H1 (cell line): ENCODE data around the gene GPANK1. TPM values are rescaled to one million over a fixed set of nuclear protein-coding genes. Genes with fewer than 3 reads are reported as not detected.

Experiments
- CTCF ChIA-PET: fragments of 300-600 bp; sonication (Branson Sonifier 250); formaldehyde crosslinking; loops from one replicate; lab custom pipeline; 2021; ENCODE audit not compliant: partially characterized antibody; lab: Charles Lee
- POLR2A ChIA-PET: fragments of 300-600 bp; sonication (Branson Sonifier 250); formaldehyde crosslinking; loops from one replicate; lab custom pipeline; 2021; ENCODE audit warnings: inconsistent platforms; ENCODE audit not compliant: partially characterized antibody; lab: Charles Lee
- DNase-seq, 2 experiments: peaks; one replicate each; pipeline versions ENCODE4 v3.0.0 to v3.0.0-alpha.2; 2010 to 2022; ENCODE audit warnings: low spot score in 2 of 2, low read depth in 1 of 2, mixed read lengths in 1 of 2
- FAIRE-seq: peaks from 2 replicates; lab custom pipeline; 2011; peaks lifted over from hg19 to GRCh38; lab: Jason Lieb, UNC
- H2AFZ ChIP-seq: 2 replicates; pipeline ENCODE4 v1.8.1; 2012; ENCODE audit warnings: low read length, inconsistent platforms
- H2AK5ac ChIP-seq: 2 replicates; pipeline ENCODE4 v1.6.1; 2013; ENCODE audit warnings: low read depth, low read length
- H2BK120ac ChIP-seq: replicated peaks from 2 replicates; pipeline ENCODE3; 2013; ENCODE audit warnings: low read depth, low read length, inconsistent platforms
- H2BK12ac ChIP-seq: 2 replicates; pipeline ENCODE4 v1.6.1; 2013; ENCODE audit warnings: low read depth, low read length
- H2BK15ac ChIP-seq: 2 replicates; pipeline ENCODE4 v1.6.1; 2013; ENCODE audit warnings: low read length
- H2BK20ac ChIP-seq: 2 replicates; pipeline ENCODE4 v1.6.1; 2013; ENCODE audit warnings: low read length
- H2BK5ac ChIP-seq: 2 replicates; pipeline ENCODE4 v1.6.1; 2013; ENCODE audit warnings: low read depth, low read length
- H3K14ac ChIP-seq: 2 replicates; pipeline ENCODE4 v1.6.1; 2013; ENCODE audit warnings: inconsistent platforms; ENCODE audit not compliant: insufficient read length
- H3K18ac ChIP-seq: 2 replicates; pipeline ENCODE4 v1.6.1; 2013; ENCODE audit warnings: low read length; ENCODE audit errors: extremely low read depth
- H3K23ac ChIP-seq: 2 replicates; pipeline ENCODE4 v1.6.1; 2013; ENCODE audit warnings: inconsistent platforms; ENCODE audit not compliant: insufficient read length
- H3K23me2 ChIP-seq: 2 replicates; pipeline ENCODE4 v1.6.1; 2013; ENCODE audit warnings: low read depth, low read length
- H3K27ac ChIP-seq: 2 replicates; pipeline ENCODE4 v1.6.1; 2011; ENCODE audit warnings: low read depth, low read length, inconsistent platforms
- H3K27me3 ChIP-seq, 4 experiments: replicated peaks in 1 of 4; 1 replicate in 1 of 4; 2 replicates in 3 of 4; pipeline versions ENCODE4 v1.6.1 to v1.8.1; 2011 to 2013; ENCODE audit warnings: low read length in 3 of 4, mild to moderate bottlenecking in 3 of 4, inconsistent platforms in 2 of 4, mixed read lengths in 2 of 4, moderate library complexity in 1 of 4; ENCODE audit not compliant: control insufficient read depth in 3 of 4, insufficient read depth in 3 of 4; ENCODE audit errors: extremely low read depth in 1 of 4
- H3K36me3 ChIP-seq, 4 experiments: 2 replicates each; pipeline versions ENCODE4 v1.6.1 to v1.8.1; 2011 to 2013; ENCODE audit warnings: mild to moderate bottlenecking in 4 of 4, low read length in 3 of 4, moderate library complexity in 2 of 4, control low read depth in 1 of 4, inconsistent platforms in 1 of 4; ENCODE audit not compliant: insufficient read depth in 4 of 4, control insufficient read depth in 2 of 4
- H3K4ac ChIP-seq: replicated peaks from 2 replicates; pipeline ENCODE3; 2013; ENCODE audit warnings: low read length, low read depth, mixed read lengths, inconsistent platforms; ENCODE audit not compliant: insufficient read length
- H3K4me1 ChIP-seq, 4 experiments: replicated peaks in 1 of 4; 1 replicate in 1 of 4; 2 replicates in 3 of 4; pipeline versions ENCODE4 v1.6.1 to v1.8.1; 2011 to 2013; ENCODE audit warnings: low read length in 3 of 4, inconsistent platforms in 2 of 4, mixed read lengths in 1 of 4; ENCODE audit not compliant: insufficient read depth in 4 of 4, control insufficient read depth in 3 of 4
- H3K4me2 ChIP-seq, 2 experiments: 2 replicates each; pipeline versions ENCODE4 v1.6.1 to v1.8.1; 2011 to 2013; ENCODE audit warnings: low read depth in 2 of 2, low read length in 2 of 2, control low read depth in 1 of 2, inconsistent platforms in 1 of 2, mild to moderate bottlenecking in 1 of 2; ENCODE audit not compliant: insufficient read depth in 1 of 2
- H3K4me3 ChIP-seq, 4 experiments: fragments of 200-600, 300-600 bp in 1 of 4; sonication (generic), shearing (Covaris generic), sonication (Bioruptor Twin) in 1 of 4; 2 replicates each; pipeline versions ENCODE4 v1.5.1 to v1.8.1; 2011 to 2016; ENCODE audit warnings: low read length in 4 of 4, low read depth in 3 of 4, control low read depth in 2 of 4, inconsistent platforms in 2 of 4, mild to moderate bottlenecking in 2 of 4, mixed read lengths in 1 of 4, moderate library complexity in 1 of 4; ENCODE audit not compliant: insufficient read depth in 2 of 4; ENCODE audit errors: extremely low read depth in 1 of 4
- H3K56ac ChIP-seq: replicated peaks from 2 replicates; pipeline ENCODE3; 2013; ENCODE audit warnings: low read depth, mild to moderate bottlenecking, mixed read lengths, low read length, inconsistent platforms; ENCODE audit not compliant: insufficient read length
- H3K79me1 ChIP-seq: 2 replicates; pipeline ENCODE4 v1.6.1; 2013; ENCODE audit warnings: low read depth, low read length, control low read depth
- H3K79me2 ChIP-seq, 2 experiments: 2 replicates each; pipeline versions ENCODE4 v1.6.1 to v1.8.1; 2012 to 2013; ENCODE audit warnings: low read length in 2 of 2, mild to moderate bottlenecking in 2 of 2, inconsistent platforms in 1 of 2; ENCODE audit not compliant: insufficient read depth in 2 of 2, control insufficient read depth in 1 of 2
- H3K9ac ChIP-seq, 4 experiments: replicated peaks in 1 of 4; 1 replicate in 1 of 4; 2 replicates in 3 of 4; pipeline versions ENCODE4 v1.6.1 to v1.8.1; 2011 to 2013; ENCODE audit warnings: low read depth in 3 of 4, low read length in 3 of 4, control low read depth in 2 of 4, mild to moderate bottlenecking in 2 of 4, moderate library complexity in 2 of 4, inconsistent platforms in 1 of 4; ENCODE audit errors: extremely low read depth in 1 of 4
- H3K9me3 ChIP-seq, 2 experiments: 2 replicates each; pipeline versions ENCODE4 v1.6.1 to v1.8.1; 2012 to 2013; ENCODE audit warnings: mild to moderate bottlenecking in 2 of 2, moderate library complexity in 2 of 2, control low read depth in 1 of 2, inconsistent platforms in 1 of 2, low read depth in 1 of 2, low read length in 1 of 2, mixed read lengths in 1 of 2; ENCODE audit not compliant: insufficient read depth in 2 of 2
- H4K20me1 ChIP-seq, 2 experiments: replicated peaks in 1 of 2; 2 replicates each; pipeline versions ENCODE3 to v1.8.1; 2011 to 2013; ENCODE audit warnings: inconsistent platforms in 2 of 2, low read length in 2 of 2, mild to moderate bottlenecking in 1 of 2; ENCODE audit not compliant: insufficient read depth in 2 of 2, control insufficient read depth in 1 of 2
- H4K5ac ChIP-seq: 2 replicates; pipeline ENCODE4 v1.6.1; 2013; ENCODE audit warnings: low read length, low read depth, mixed read lengths, inconsistent platforms; ENCODE audit not compliant: insufficient read length
- H4K8ac ChIP-seq: 2 replicates; pipeline ENCODE4 v1.8.0; 2013; ENCODE audit warnings: mild to moderate bottlenecking, moderate library complexity, low read length, inconsistent platforms; ENCODE audit not compliant: insufficient read depth; ENCODE audit errors: extremely low read depth
- H4K91ac ChIP-seq: replicated peaks from 2 replicates; pipeline ENCODE3; 2013; ENCODE audit warnings: low read length, mixed read lengths, inconsistent platforms; ENCODE audit not compliant: insufficient read length
- BACH1 ChIP-seq: IDR thresholded peaks from 2 replicates; pipeline ENCODE4 v1.6.1; 2012; ENCODE audit warnings: low read length, improper control_type of control experiment
- BCL11A ChIP-seq, 2 experiments: IDR thresholded peaks; one replicate each; pipeline ENCODE4 v1.6.1; 2011; ENCODE audit warnings: low read depth in 2 of 2, low read length in 2 of 2, mild to moderate bottlenecking in 2 of 2
- BRCA1 ChIP-seq: IDR thresholded peaks from 2 replicates; pipeline ENCODE4 v1.6.1; 2012; ENCODE audit warnings: low read depth, low read length, improper control_type of control experiment
- EZH2 ChIP-seq: fragments of 200-600 bp; sonication (generic); IDR thresholded peaks from 2 replicates; pipeline ENCODE4 v1.7.1; 2012; ENCODE audit warnings: low read depth, mild to moderate bottlenecking, moderate library complexity, low read length, inconsistent platforms; ENCODE audit not compliant: severe bottlenecking
- HDAC2 ChIP-seq, 2 experiments: fragments of 300-600 bp in 1 of 2; sonication (generic) in 1 of 2; IDR thresholded peaks; 2 replicates each; pipeline ENCODE4 v1.6.1; 2011 to 2012; ENCODE audit warnings: low read depth in 2 of 2, low read length in 2 of 2, mild to moderate bottlenecking in 2 of 2, moderate library complexity in 2 of 2, borderline replicate concordance in 1 of 2, inconsistent platforms in 1 of 2
- JUND ChIP-seq: IDR thresholded peaks from 2 replicates; pipeline ENCODE4 v1.6.1; 2011; ENCODE audit warnings: mild to moderate bottlenecking, improper control_type of control experiment, low read length
- KDM1A ChIP-seq: fragments of 200-600, 300-600 bp; sonication (generic); IDR thresholded peaks from 2 replicates; pipeline ENCODE4 v1.7.1; 2016; ENCODE audit warnings: mild to moderate bottlenecking, low read length, borderline replicate concordance
- RBBP5 ChIP-seq: IDR thresholded peaks from 2 replicates; pipeline ENCODE4 v1.7.1; 2012; ENCODE audit warnings: low read depth, mild to moderate bottlenecking, inconsistent platforms, low read length, moderate library complexity, borderline replicate concordance
- SP4 ChIP-seq: IDR thresholded peaks from 2 replicates; pipeline ENCODE4 v1.6.1; 2012; ENCODE audit warnings: low read length, inconsistent platforms
- SRF ChIP-seq: IDR thresholded peaks from 2 replicates; pipeline ENCODE4 v1.6.1; 2011; ENCODE audit warnings: mild to moderate bottlenecking, low read depth, low read length, moderate library complexity
- TEAD4 ChIP-seq: IDR thresholded peaks from 2 replicates; pipeline ENCODE4 v1.6.1; 2012; ENCODE audit warnings: low read depth, low read length, inconsistent platforms, mixed read lengths
- WGBS, 2 experiments: shearing (Covaris generic) in 1 of 2; methylation state at CpG; one replicate each; pipeline versions ENCODE4 v1.1.6 to v1.1.7; 2013 to 2015; ENCODE audit warnings: low lambda C conversion rate in 2 of 2, mixed read lengths in 2 of 2, inconsistent platforms in 1 of 2, low coverage in 1 of 2, missing lambda C conversion rate in 1 of 2; ENCODE audit not compliant: insufficient replicate concordance in 2 of 2, insufficient coverage in 1 of 2, insufficient read length in 1 of 2; ENCODE audit errors: extremely low coverage in 1 of 2, missing lambda C conversion rate in 1 of 2; 5-methylcytosine and 5-hydroxymethylcytosine counted together
- polyA plus RNA-seq, 7 experiments: library from polyadenylated mRNA; depleted of rRNA in 3 of 7; stranded (reverse) in 5 of 7; unstranded in 2 of 7; fragments of >200 nt in 5 of 7; fragments of 200-250 nt in 2 of 7; gene quantifications; 1 replicate in 5 of 7; 2 replicates in 1 of 7; 4 replicates in 1 of 7; pipeline versions ENCODE4 v1.2.1 to v1.2.3, GENCODE V29; 2011 to 2013; ENCODE audit warnings: missing spikeins in 2 of 7, mixed read lengths in 2 of 7
- total RNA-seq: library from RNA; stranded (reverse); fragmentation: NEBNext Ultra II Directional; extraction: Animal tissue kit (Norgen Biotek cat#: 25700); gene quantifications from 2 replicates; pipeline ENCODE4 v1.2.1, GENCODE V29; 2021

Gene GPANK1
- total and polyA plus RNA-seq, 2 of the 8 experiments (the other 6 are each of a cell fraction or from before 2014, with no cell fraction given), result 24.5 to 30.2 TPM

DNA sequence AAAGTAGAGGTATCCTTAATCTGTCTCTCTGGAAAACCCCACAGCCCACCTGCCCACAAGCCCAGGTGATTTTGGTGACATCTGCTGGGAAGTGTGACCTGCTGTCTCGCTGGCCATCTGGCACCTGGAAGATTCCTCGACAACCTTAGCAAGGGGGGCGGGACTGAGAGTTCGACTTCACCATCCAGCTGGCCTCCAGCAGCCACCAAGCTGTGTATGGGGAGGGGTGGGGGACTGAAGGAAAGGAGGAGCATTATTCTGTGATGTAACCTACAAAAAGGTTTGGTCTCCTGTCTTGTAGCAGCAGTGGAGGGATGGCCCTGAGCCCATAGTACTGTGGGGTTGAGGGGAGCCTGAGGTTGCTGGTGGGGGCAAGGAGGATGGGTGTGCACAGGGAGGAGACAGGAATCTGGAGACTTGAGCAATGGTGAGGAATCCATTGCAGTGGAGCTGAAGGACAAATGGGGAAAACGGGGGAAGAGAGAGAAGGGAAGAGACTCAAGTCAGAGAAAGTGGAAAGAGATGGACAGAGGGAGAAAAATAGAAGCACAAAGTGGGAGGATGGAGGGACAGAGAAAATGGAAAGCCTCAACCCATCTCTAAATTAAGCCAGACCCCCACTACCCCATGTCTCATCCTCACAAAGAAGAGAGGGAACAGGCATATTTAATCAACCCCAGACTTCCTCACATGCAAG lies 45.9 kb upstream of the GPANK1 start:
- TF ChIP-seq BACH1 (no peak), SP4 (no peak), BCL11A (IDR thresholded peaks at IDR 0.05; ENCODE audit: low read depth in 2 of 2, low read length in 2 of 2) (no peak), EZH2 (no peak), JUND (no peak), BRCA1 (no peak), KDM1A (no peak), RBBP5 (no peak), HDAC2 (IDR thresholded peaks at IDR 0.05; ENCODE audit: borderline replicate concordance in 1 of 2, low read depth in 2 of 2, low read length in 2 of 2) (no peak), SRF (no peak), TEAD4 (no peak)
- TF ChIP-seq, all 59 proteins: peak for 0
- Histone ChIP-seq H2BK5ac (no peak overlapping the region), H3K9ac (no peak overlapping the region), H3K27me3 (no peaks in the 10 kb centered on the region; a peak in 1 of 7 replicates), H4K8ac (peak overlapping the region; percentile 23; the same call in 1 of the 2 replicates), H2BK120ac (no peak overlapping the region), H3K4me2 (no peak overlapping the region; a peak in 1 of 4 replicates), H3K4me1 (peaks cover 11 to 18% (median 12%) of the 10 kb centered on the region in 4 experiments), H3K36me3 (no peaks in the 10 kb centered on the region), H2BK15ac (no peak overlapping the region), H3K79me1 (no peaks in the 10 kb centered on the region), H2BK20ac (0 out of 2 replicates have a peak overlapping the region, but pooled peaks have one; percentile 72), H4K5ac (no peak overlapping the region), H3K18ac (no peak overlapping the region), H2BK12ac (no peak overlapping the region), H3K56ac (no peak overlapping the region), H3K9me3 (no peaks in the 10 kb centered on the region), H2AFZ (0 out of 2 replicates have a peak overlapping the region, but pooled peaks have one; percentile 7), H3K4ac (no peak overlapping the region), H3K23me2 (peaks cover 3% of the 10 kb centered on the region; the same call in 1 of the 2 replicates), H4K20me1 (no peaks in the 10 kb centered on the region), H3K14ac (no peak overlapping the region), H2AK5ac (no peak overlapping the region), H3K4me3 (no peak overlapping the region), H4K91ac (no peak overlapping the region), H3K27ac (no peak overlapping the region), H3K23ac (no peak overlapping the region), H3K79me2 (no peaks in the 10 kb centered on the region)
- CTCF ChIA-PET, result interaction anchor here (0.5 to 5.7 kb wide), 12 partner anchors 11 to 269 kb away, joined by 3 to 39 read pairs (median 4); partner anchors contain the start of genes DDAH2 and LSM2
- WGBS, 2 experiments, result 82% methylated on average over 5 of the region's 5 CpGs; no CpG with 5 or more reads in 1 of the 2 experiments
- DNase-seq (no peak), FAIRE-seq (no peak)
- POLR2A ChIA-PET, result interaction anchor here (0.6 to 3.4 kb wide), 10 partner anchors 14 to 233 kb away, joined by 3 to 22 read pairs (median 4); partner anchors contain the start of genes BAG6, DDAH2, GPANK1 and MPIG6B
